ENCODE measurements around the gene SRL. TPM values are rescaled to one million over a fixed set of nuclear protein-coding genes. Genes with fewer than 3 reads are reported as not detected.

SRL gene
- total and polyA plus RNA-seq, 4 donors = 0.14 to 0.22 (median 0.17) TPM

DNA sequence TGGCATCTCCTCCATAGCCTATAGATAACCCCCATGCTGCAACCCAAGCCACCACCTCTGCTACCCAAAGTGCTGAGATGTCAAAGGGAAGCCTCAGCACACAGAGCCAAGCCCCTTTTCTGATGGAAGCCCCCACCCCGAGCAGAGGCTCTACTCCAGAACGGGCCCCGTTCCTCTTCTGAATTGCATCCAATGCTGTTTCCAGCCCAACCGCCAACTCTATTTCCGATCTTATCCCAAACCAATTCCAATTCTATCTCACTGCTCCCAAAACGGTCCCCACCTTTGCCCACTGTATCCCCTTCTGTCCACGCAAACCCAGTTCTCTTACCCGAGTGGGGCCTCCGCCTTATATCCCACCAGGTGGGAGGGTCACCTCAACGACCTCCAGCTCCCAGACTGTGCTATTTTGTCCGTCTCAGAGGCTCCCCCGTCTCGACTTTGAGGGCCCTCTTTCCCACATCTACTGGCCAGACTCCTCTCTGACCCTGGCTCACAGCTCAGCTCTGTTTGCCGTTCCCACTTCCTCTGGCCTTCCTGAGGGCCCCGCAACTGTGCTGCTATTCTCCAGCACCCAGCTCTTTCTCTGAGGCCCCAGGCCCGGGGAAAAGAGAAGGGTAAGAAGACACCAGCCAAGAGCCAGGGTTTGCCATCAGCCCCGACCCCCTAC lies 487 bp downstream of the SRL start:
- Histone ChIP-seq H3K9ac (ENCODE audit: low read depth in 1 of 2, low read length in 2 of 2) (no peak overlapping the region), H3K27me3 (ENCODE audit: control insufficient read depth in 4 of 4, insufficient read depth in 4 of 4, low read length in 3 of 4) (no peaks in the 10 kb centered on the region), H3K36me3 (ENCODE audit: control insufficient read depth in 4 of 4, insufficient read depth in 3 of 4, low read depth in 1 of 4, low read length in 3 of 4) (no peaks in the 10 kb centered on the region), H3K4me3 (ENCODE audit: low read depth in 1 of 3, low read length in 3 of 3) (no peak overlapping the region), H3K9me3 (ENCODE audit: control insufficient read depth in 4 of 4, low read length in 3 of 4) (no peaks in the 10 kb centered on the region), H3K27ac (ENCODE audit: low read depth in 1 of 2, low read length in 2 of 2) (no peak overlapping the region), H3K4me1 (ENCODE audit: control insufficient read depth in 4 of 4, insufficient read depth in 4 of 4, low read length in 3 of 4) (no peaks in the 10 kb centered on the region)
- DNase-seq (ENCODE audit: low spot score) = no peak
- WGBS = 85% methylated on average over 17 of the region's 17 CpGs
- TF ChIP-seq, protein P1, sequence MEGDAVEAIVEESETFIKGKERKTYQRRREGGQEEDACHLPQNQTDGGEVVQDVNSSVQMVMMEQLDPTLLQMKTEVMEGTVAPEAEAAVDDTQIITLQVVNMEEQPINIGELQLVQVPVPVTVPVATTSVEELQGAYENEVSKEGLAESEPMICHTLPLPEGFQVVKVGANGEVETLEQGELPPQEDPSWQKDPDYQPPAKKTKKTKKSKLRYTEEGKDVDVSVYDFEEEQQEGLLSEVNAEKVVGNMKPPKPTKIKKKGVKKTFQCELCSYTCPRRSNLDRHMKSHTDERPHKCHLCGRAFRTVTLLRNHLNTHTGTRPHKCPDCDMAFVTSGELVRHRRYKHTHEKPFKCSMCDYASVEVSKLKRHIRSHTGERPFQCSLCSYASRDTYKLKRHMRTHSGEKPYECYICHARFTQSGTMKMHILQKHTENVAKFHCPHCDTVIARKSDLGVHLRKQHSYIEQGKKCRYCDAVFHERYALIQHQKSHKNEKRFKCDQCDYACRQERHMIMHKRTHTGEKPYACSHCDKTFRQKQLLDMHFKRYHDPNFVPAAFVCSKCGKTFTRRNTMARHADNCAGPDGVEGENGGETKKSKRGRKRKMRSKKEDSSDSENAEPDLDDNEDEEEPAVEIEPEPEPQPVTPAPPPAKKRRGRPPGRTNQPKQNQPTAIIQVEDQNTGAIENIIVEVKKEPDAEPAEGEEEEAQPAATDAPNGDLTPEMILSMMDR (IDR thresholded peaks at IDR 0.05; ENCODE audit: low read depth, low read length, missing input control) = no peak
- no peak for TF ChIP-seq HNF4G (IDR thresholded peaks at IDR 0.05)
- TF ChIP-seq FOXA1 (IDR thresholded peaks at IDR 0.05) = no peak
- no peak for TF ChIP-seq SP1 (IDR thresholded peaks at IDR 0.05)
- TF ChIP-seq RAD21 (IDR thresholded peaks at IDR 0.05) = no peak
- TF ChIP-seq YY1 (IDR thresholded peaks at IDR 0.05) = no peak
- no peak for TF ChIP-seq RXRA (IDR thresholded peaks at IDR 0.05)
- TF ChIP-seq, protein P2, sequence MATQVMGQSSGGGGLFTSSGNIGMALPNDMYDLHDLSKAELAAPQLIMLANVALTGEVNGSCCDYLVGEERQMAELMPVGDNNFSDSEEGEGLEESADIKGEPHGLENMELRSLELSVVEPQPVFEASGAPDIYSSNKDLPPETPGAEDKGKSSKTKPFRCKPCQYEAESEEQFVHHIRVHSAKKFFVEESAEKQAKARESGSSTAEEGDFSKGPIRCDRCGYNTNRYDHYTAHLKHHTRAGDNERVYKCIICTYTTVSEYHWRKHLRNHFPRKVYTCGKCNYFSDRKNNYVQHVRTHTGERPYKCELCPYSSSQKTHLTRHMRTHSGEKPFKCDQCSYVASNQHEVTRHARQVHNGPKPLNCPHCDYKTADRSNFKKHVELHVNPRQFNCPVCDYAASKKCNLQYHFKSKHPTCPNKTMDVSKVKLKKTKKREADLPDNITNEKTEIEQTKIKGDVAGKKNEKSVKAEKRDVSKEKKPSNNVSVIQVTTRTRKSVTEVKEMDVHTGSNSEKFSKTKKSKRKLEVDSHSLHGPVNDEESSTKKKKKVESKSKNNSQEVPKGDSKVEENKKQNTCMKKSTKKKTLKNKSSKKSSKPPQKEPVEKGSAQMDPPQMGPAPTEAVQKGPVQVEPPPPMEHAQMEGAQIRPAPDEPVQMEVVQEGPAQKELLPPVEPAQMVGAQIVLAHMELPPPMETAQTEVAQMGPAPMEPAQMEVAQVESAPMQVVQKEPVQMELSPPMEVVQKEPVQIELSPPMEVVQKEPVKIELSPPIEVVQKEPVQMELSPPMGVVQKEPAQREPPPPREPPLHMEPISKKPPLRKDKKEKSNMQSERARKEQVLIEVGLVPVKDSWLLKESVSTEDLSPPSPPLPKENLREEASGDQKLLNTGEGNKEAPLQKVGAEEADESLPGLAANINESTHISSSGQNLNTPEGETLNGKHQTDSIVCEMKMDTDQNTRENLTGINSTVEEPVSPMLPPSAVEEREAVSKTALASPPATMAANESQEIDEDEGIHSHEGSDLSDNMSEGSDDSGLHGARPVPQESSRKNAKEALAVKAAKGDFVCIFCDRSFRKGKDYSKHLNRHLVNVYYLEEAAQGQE (IDR thresholded peaks at IDR 0.05) = no peak
- TF ChIP-seq HNF4A (conservative IDR thresholded peaks at IDR 0.05) = no peak

DNA sequence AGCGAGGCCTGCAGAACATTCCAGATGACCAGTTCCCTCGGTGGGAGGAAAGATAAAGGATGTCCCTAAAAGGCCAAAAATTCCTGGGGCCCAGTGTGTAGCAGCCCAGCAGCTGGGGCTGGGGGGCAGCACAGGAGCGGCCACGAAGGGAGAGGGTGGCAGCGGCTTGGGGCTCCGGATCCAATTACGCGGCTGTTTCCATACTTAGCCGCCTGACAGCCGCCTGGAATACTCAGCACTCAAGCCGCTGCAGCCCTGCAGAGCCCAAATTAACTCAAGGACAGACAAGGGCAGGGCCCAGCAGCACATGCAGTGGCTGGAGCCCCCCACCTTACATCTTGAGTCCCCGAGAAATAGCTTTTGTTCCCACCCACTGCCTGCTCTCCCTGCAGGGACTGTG lies 1.3 kb downstream of the SRL start:
- no peaks in the 10 kb centered on the region for H3K4me1 ChIP-seq (ENCODE audit: control insufficient read depth in 4 of 4, insufficient read depth in 4 of 4, low read length in 3 of 4)
- no peak overlapping the region for H3K27ac ChIP-seq (ENCODE audit: low read depth in 1 of 2, low read length in 2 of 2)
- H3K36me3 ChIP-seq (ENCODE audit: control insufficient read depth in 4 of 4, insufficient read depth in 3 of 4, low read depth in 1 of 4, low read length in 3 of 4) = no peaks in the 10 kb centered on the region
- H3K4me3 ChIP-seq (ENCODE audit: low read depth in 1 of 3, low read length in 3 of 3) = no peak overlapping the region
- WGBS = 90% methylated on average over 12 of the region's 12 CpGs
- H3K9me3 ChIP-seq (ENCODE audit: control insufficient read depth in 4 of 4, low read length in 3 of 4) = no peaks in the 10 kb centered on the region
- TF ChIP-seq TAF1 (conservative IDR thresholded peaks at IDR 0.05) (no peak), HNF4G (IDR thresholded peaks at IDR 0.05) (no peak), RAD21 (IDR thresholded peaks at IDR 0.05) (no peak), FOXA2 (IDR thresholded peaks at IDR 0.05) (no peak), NR2F2 (IDR thresholded peaks at IDR 0.05) (no peak), JUND (IDR thresholded peaks at IDR 0.05) (no peak), GABPA (IDR thresholded peaks at IDR 0.05 in 1 of 2, conservative IDR thresholded peaks at IDR 0.05 in 1 of 2) (no peak), MAX (IDR thresholded peaks at IDR 0.05) (no peak), HNF4A (conservative IDR thresholded peaks at IDR 0.05) (no peak), RXRA (IDR thresholded peaks at IDR 0.05) (no peak)
- TF ChIP-seq, protein P3, sequence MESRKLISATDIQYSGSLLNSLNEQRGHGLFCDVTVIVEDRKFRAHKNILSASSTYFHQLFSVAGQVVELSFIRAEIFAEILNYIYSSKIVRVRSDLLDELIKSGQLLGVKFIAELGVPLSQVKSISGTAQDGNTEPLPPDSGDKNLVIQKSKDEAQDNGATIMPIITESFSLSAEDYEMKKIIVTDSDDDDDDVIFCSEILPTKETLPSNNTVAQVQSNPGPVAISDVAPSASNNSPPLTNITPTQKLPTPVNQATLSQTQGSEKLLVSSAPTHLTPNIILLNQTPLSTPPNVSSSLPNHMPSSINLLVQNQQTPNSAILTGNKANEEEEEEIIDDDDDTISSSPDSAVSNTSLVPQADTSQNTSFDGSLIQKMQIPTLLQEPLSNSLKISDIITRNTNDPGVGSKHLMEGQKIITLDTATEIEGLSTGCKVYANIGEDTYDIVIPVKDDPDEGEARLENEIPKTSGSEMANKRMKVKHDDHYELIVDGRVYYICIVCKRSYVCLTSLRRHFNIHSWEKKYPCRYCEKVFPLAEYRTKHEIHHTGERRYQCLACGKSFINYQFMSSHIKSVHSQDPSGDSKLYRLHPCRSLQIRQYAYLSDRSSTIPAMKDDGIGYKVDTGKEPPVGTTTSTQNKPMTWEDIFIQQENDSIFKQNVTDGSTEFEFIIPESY (IDR thresholded peaks at IDR 0.05) = no peak
- TF ChIP-seq, protein P2 (IDR thresholded peaks at IDR 0.05) = no peak
- TF ChIP-seq, protein P1 (IDR thresholded peaks at IDR 0.05; ENCODE audit: low read depth, low read length, missing input control) = no peak
- H3K27me3 ChIP-seq (ENCODE audit: control insufficient read depth in 4 of 4, insufficient read depth in 4 of 4, low read length in 3 of 4) = no peaks in the 10 kb centered on the region
- no peak overlapping the region for H3K9ac ChIP-seq (ENCODE audit: low read depth in 1 of 2, low read length in 2 of 2)
- DNase-seq (ENCODE audit: low spot score) = no peak

All from liver (tissue), 9 donors.